NCI-H187 treated with DMSO at 0.1 percent for 48 hours (cell line): Measurements from ENCODE around the gene SLC35C1.

Source experiments
- DNase-seq: peaks from one replicate; lab custom pipeline; 2025; lab: John Stamatoyannopoulos, UW

SLC35C1 gene

GRCh38 chr11:45846974-45847910 lies 42.3 kb downstream of the SLC35C1 start, which contains the start of gene CRY2:
CRY2 (plus strand) TSS chr11:45847475; CDS start chr11:45847491, 16 bp downstream.
- DNase-seq: peak; percentile 90

GRCh38 chr11:45847911-45848316 lies 43.0 kb downstream of the SLC35C1 start:
- DNase-seq: no peak

GRCh38 chr11:45848654-45849081 lies 43.7 kb downstream of the SLC35C1 start:
- no peak for DNase-seq

GRCh38 chr11:45850446-45850845 lies 45.5 kb downstream of the SLC35C1 start:
- no peak for DNase-seq

GRCh38 chr11:45851228-45851627 lies 46.3 kb downstream of the SLC35C1 start:
- no peak for DNase-seq

GRCh38 chr11:45852018-45852711 lies 47.2 kb downstream of the SLC35C1 start:
- DNase-seq: no peak

GRCh38 chr11:45852712-45853101 lies 47.8 kb downstream of the SLC35C1 start:
- no peak for DNase-seq

- no peak for DNase-seq
These were observed 48.6 kb downstream of the SLC35C1 start for GRCh38 chr11:45853332-45854219.

GRCh38 chr11:45855308-45855707 lies 50.4 kb downstream of the SLC35C1 start:
- no peak for DNase-seq

GRCh38 chr11:45856044-45856468 lies 51.1 kb downstream of the SLC35C1 start:
- no peak for DNase-seq

- DNase-seq: no peak
These were observed 53.1 kb downstream of the SLC35C1 start for GRCh38 chr11:45857961-45858474.

- no peak for DNase-seq
These were observed 53.9 kb downstream of the SLC35C1 start for GRCh38 chr11:45858751-45859398.

GRCh38 chr11:45859661-45860140 lies 54.8 kb downstream of the SLC35C1 start:
- peak; percentile 24 for DNase-seq

- no peak for DNase-seq
These were observed 55.4 kb downstream of the SLC35C1 start for GRCh38 chr11:45860348-45860747.

GRCh38 chr11:45860764-45861510 lies 56.0 kb downstream of the SLC35C1 start:
- no peak for DNase-seq
